Inflammatory macrophage treated with lipopolysaccharide for 4 hours (primary cell): ENCODE measurements around the gene RASGEF1C.

Experiments used
- DNase-seq: peaks from one replicate; pipeline ENCODE4 v3.0.0-alpha.2; 2020

The RASGEF1C gene

GRCh38 chr5:180118391-180118791, 90.6 kb downstream of the RASGEF1C start:
- DNase-seq = no peak

GRCh38 chr5:180117000-180117725, 91.8 kb downstream of the RASGEF1C start:
- DNase-seq = no peak

GRCh38 chr5:180116077-180116999, 92.7 kb downstream of the RASGEF1C start:
- DNase-seq = no peak

- DNase-seq = no peak
These were observed 93.5 kb downstream of the RASGEF1C start for GRCh38 chr5:180115326-180116076.

- no peak for DNase-seq
These were observed 94.6 kb downstream of the RASGEF1C start for GRCh38 chr5:180114304-180115003.

- DNase-seq = no peak
These were observed 95.2 kb downstream of the RASGEF1C start for GRCh38 chr5:180113660-180114303.

- no peak for DNase-seq
These were observed 96.7 kb downstream of the RASGEF1C start for GRCh38 chr5:180112181-180112861.

- DNase-seq = no peak
These were observed 97.6 kb downstream of the RASGEF1C start for GRCh38 chr5:180111273-180112002.

GRCh38 chr5:180109920-180110319, 99.1 kb downstream of the RASGEF1C start:
- no peak for DNase-seq

GRCh38 chr5:180107005-180107404, 102.0 kb downstream of the RASGEF1C start:
- DNase-seq = no peak

GRCh38 chr5:180105827-180106312, 103.1 kb downstream of the RASGEF1C start:
- peak; percentile 49 for DNase-seq

GRCh38 chr5:180104168-180104530, 104.9 kb downstream of the RASGEF1C start:
- DNase-seq = no peak

- no peak for DNase-seq
These were observed 105.4 kb downstream of the RASGEF1C start for GRCh38 chr5:180103487-180104167.

GRCh38 chr5:180102636-180103035, 106.4 kb downstream of the RASGEF1C start:
- DNase-seq = no peak

- no peak for DNase-seq
These were observed 107.4 kb downstream of the RASGEF1C start for GRCh38 chr5:180101451-180102105.

- DNase-seq = no peak
These were observed 108.2 kb downstream of the RASGEF1C start for GRCh38 chr5:180100621-180101450.

GRCh38 chr5:180099733-180100611, 109.0 kb downstream of the RASGEF1C start:
- no peak for DNase-seq
